ENCODE results near the gene PKNOX2.
A peak's percentile ranks its signal among the peaks of the same experiment; 100 is the strongest.

The PKNOX2 gene

GRCh38 chr11:125389339-125390166 lies 225.0 kb downstream of the PKNOX2 start:
- no peak for DNase-seq

- no peak for DNase-seq
These were observed 226.4 kb downstream of the PKNOX2 start for GRCh38 chr11:125390946-125391345.

GRCh38 chr11:125393331-125393730 lies 228.8 kb downstream of the PKNOX2 start:
- no peak for DNase-seq

GRCh38 chr11:125394296-125394695 lies 229.7 kb downstream of the PKNOX2 start:
- DNase-seq = no peak

- DNase-seq = no peak
These were observed 232.9 kb downstream of the PKNOX2 start for GRCh38 chr11:125397421-125397820.

GRCh38 chr11:125398475-125398874 lies 233.9 kb downstream of the PKNOX2 start:
- DNase-seq = no peak

- DNase-seq = no peak
These were observed 234.6 kb downstream of the PKNOX2 start for GRCh38 chr11:125398994-125399640.

- DNase-seq = no peak
These were observed 235.4 kb downstream of the PKNOX2 start for GRCh38 chr11:125399945-125400344.

GRCh38 chr11:125401235-125401634 lies 236.7 kb downstream of the PKNOX2 start:
- DNase-seq = no peak

- no peak for DNase-seq
These were observed 237.2 kb downstream of the PKNOX2 start for GRCh38 chr11:125401746-125402145.

- no peak for DNase-seq
These were observed 237.9 kb downstream of the PKNOX2 start for GRCh38 chr11:125402435-125402834.

- DNase-seq = no peak
These were observed 239.7 kb downstream of the PKNOX2 start for GRCh38 chr11:125404157-125404810.

GRCh38 chr11:125404811-125405790 lies 240.6 kb downstream of the PKNOX2 start:
- DNase-seq = peak; percentile 28

- no peak for DNase-seq
These were observed 242.5 kb downstream of the PKNOX2 start for GRCh38 chr11:125407046-125407445.

- no peak for DNase-seq
These were observed 243.8 kb downstream of the PKNOX2 start for GRCh38 chr11:125408311-125408711.

- no peak for DNase-seq
These were observed 245.5 kb downstream of the PKNOX2 start for GRCh38 chr11:125410091-125410490.

GRCh38 chr11:125412177-125412496 lies 247.6 kb downstream of the PKNOX2 start:
- DNase-seq = no peak

GRCh38 chr11:125412509-125412908 lies 248.0 kb downstream of the PKNOX2 start:
- DNase-seq = no peak

GRCh38 chr11:125413226-125413625 lies 248.7 kb downstream of the PKNOX2 start:
- DNase-seq = no peak

GRCh38 chr11:125414121-125414520 lies 249.6 kb downstream of the PKNOX2 start:
- DNase-seq = no peak

- no peak for DNase-seq
These were observed 252.7 kb downstream of the PKNOX2 start for GRCh38 chr11:125416981-125417935.

All from central memory CD4-positive, alpha-beta T cell (primary cell).